GM21737 (cell line): ENCODE results near the gene SULT1E1.

Experiments
- ATAC-seq: cut with Tn5 transposase; IDR thresholded peaks from one replicate; pipeline ENCODE4 v1.9.1; 2021; ENCODE audit warnings: mild to moderate bottlenecking, moderate library complexity; ENCODE audit not compliant: unreplicated experiment

The SULT1E1 gene

GRCh38 chr4:69800599-69800998 lies 59.3 kb downstream of the SULT1E1 start:
- no peak for ATAC-seq

- no peak for ATAC-seq
These were observed 60.6 kb downstream of the SULT1E1 start for GRCh38 chr4:69799337-69799736.

- ATAC-seq, result no peak
These were observed 66.2 kb downstream of the SULT1E1 start for GRCh38 chr4:69793732-69794131.
